Sigmoid colon (tissue), 7 donors: ENCODE results near the gene ZNF277. TPM values are rescaled to one million over a fixed set of nuclear protein-coding genes. Genes with fewer than 3 reads are reported as not detected.

Experiments used
- DNase-seq: peaks from one replicate; pipeline ENCODE4 v3.0.0-alpha.2; 2019
- H3K27ac ChIP-seq, 4 donors: fragments of 200-600 bp; sonication (generic); one replicate each; pipeline ENCODE4 v1.5.1; 2016 to 2019; ENCODE audit warnings: mild to moderate bottlenecking in 1 of 4
- H3K27me3 ChIP-seq, 3 donors: fragments of 200-600 bp; sonication (generic); one replicate each; pipeline ENCODE4 v1.5.1; 2019; ENCODE audit warnings: mild to moderate bottlenecking in 1 of 3
- H3K36me3 ChIP-seq, 4 donors: fragments of 200-600 bp; sonication (generic); one replicate each; pipeline ENCODE4 v1.5.1; 2016 to 2019
- H3K4me1 ChIP-seq, 4 donors: fragments of 200-600 bp; sonication (generic); one replicate each; pipeline ENCODE4 v1.5.1; 2017 to 2019
- H3K4me3 ChIP-seq, 4 donors: fragments of 200-600 bp; sonication (generic); one replicate each; pipeline ENCODE4 v1.5.1; 2017 to 2019; ENCODE audit warnings: mild to moderate bottlenecking in 2 of 4, moderate library complexity in 1 of 4
- H3K9me3 ChIP-seq, 4 donors: fragments of 200-600 bp in 3 of 4; sonication (generic) in 3 of 4; one replicate each; pipeline versions ENCODE4 v1.5.1 to v1.6.1; 2013 to 2019
- CTCF ChIP-seq, 4 experiments: fragments of 450-650 bp in 3 of 4; fragments of 200-600 bp in 1 of 4; IDR thresholded peaks; one replicate each; pipeline ENCODE4 v1.5.1; 2016 to 2019; ENCODE audit warnings: antibody characterized with exemption in 4 of 4, mild to moderate bottlenecking in 3 of 4, moderate library complexity in 2 of 4
- EP300 ChIP-seq, 4 donors: sonication (generic); formaldehyde crosslinking; IDR thresholded peaks; one replicate each; pipeline ENCODE4 v1.6.1; 2017; ENCODE audit warnings: antibody characterized with exemption in 4 of 4
- POLR2A ChIP-seq, 2 donors: fragments of 450-650 bp; IDR thresholded peaks; one replicate each; pipeline ENCODE4 v1.6.1; 2016; ENCODE audit warnings: antibody characterized with exemption in 2 of 2, mild to moderate bottlenecking in 2 of 2, moderate library complexity in 2 of 2
- POLR2AphosphoS5 ChIP-seq, 4 donors: sonication (generic); formaldehyde crosslinking; IDR thresholded peaks; one replicate each; pipeline ENCODE4 v1.6.1; 2017; ENCODE audit warnings: antibody characterized with exemption in 4 of 4
- WGBS, 2 donors: extraction: QIAGEN DNeasy Blood & Tissue Kit; methylation state at CpG; one replicate each; pipeline ENCODE4 v1.1.7; 2013; 5-methylcytosine and 5-hydroxymethylcytosine counted together
- intact Hi-C: fragments of 100-400 bp; cut with DNase I; formaldehyde crosslinking; loops from one replicate; pipeline ENCODE4 v1.15.1; 2023
- polyA plus RNA-seq, 3 donors: library from polyadenylated mRNA; stranded (reverse); fragments of 200-250 nt; gene quantifications; one replicate each; pipeline ENCODE4 v1.2.3, GENCODE V29; 2013
- total RNA-seq, 4 donors: library from RNA; depleted of rRNA; stranded (reverse); fragments of >200 nt; gene quantifications; one replicate each; pipeline ENCODE4 v1.1.0, GENCODE V29; 2016
- donor health status: healthy with polysubstance abuse.
- donor health status: Bipolar disorder and iron deficiency.
- donor health status: healthy.

ZNF277 gene
- total and polyA plus RNA-seq, 7 donors = 15.8 to 49.3 (median 39.0) TPM

- H3K9me3 ChIP-seq = no peaks in the 10 kb centered on the region
- peak overlapping the region in 2 of 4 donors; percentile 17 to 32 for H3K27ac ChIP-seq
- intact Hi-C loops = no loop called here
- H3K4me1 ChIP-seq = peaks cover 0 to 31% (median 24%) of the 10 kb centered on the region in 4 donors
- no peak for TF ChIP-seq EP300 (IDR thresholded peaks at IDR 0.05)
- TF ChIP-seq POLR2A (IDR thresholded peaks at IDR 0.05) = no peak
- TF ChIP-seq CTCF (IDR thresholded peaks at IDR 0.05) = no peak
- no peak for TF ChIP-seq POLR2AphosphoS5 (IDR thresholded peaks at IDR 0.05)
- WGBS, 2 donors = 85 to 93% methylated on average over 3 of the region's 3 CpGs
- no peaks in the 10 kb centered on the region for H3K27me3 ChIP-seq
- H3K4me3 ChIP-seq = no peak overlapping the region
- no peak for DNase-seq
- no peaks in the 10 kb centered on the region for H3K36me3 ChIP-seq
These were observed 45.0 kb upstream of the ZNF277 start for GRCh38 chr7:112161253-112162141.

- Histone ChIP-seq H3K4me3 (no peak overlapping the region), H3K4me1 (peaks cover 0 to 31% (median 24%) of the 10 kb centered on the region in 4 donors), H3K27ac (peak overlapping the region in 3 of 4 donors; percentile 7 to 43 (median 15)), H3K36me3 (no peaks in the 10 kb centered on the region), H3K9me3 (no peaks in the 10 kb centered on the region), H3K27me3 (no peaks in the 10 kb centered on the region)
- WGBS, 2 donors = 43 to 58% methylated on average over 2 of the region's 2 CpGs
- intact Hi-C loops = no loop called here
- peak; percentile 72 for DNase-seq
- TF ChIP-seq POLR2A (IDR thresholded peaks at IDR 0.05) (no peak), CTCF (IDR thresholded peaks at IDR 0.05) (no peak), EP300 (IDR thresholded peaks at IDR 0.05) (no peak), POLR2AphosphoS5 (IDR thresholded peaks at IDR 0.05) (peak in 1 of 4 donors; percentile 26)
These were observed 44.2 kb upstream of the ZNF277 start for GRCh38 chr7:112162142-112162766.

- 62 to 76% methylated on average over 6 of the region's 6 CpGs for WGBS, 2 donors
- intact Hi-C loops = no loop called here
- Histone ChIP-seq H3K27me3 (no peaks in the 10 kb centered on the region), H3K4me3 (no peak overlapping the region), H3K4me1 (peaks cover 0 to 31% (median 24%) of the 10 kb centered on the region in 4 donors), H3K36me3 (no peaks in the 10 kb centered on the region), H3K9me3 (no peaks in the 10 kb centered on the region), H3K27ac (peak overlapping the region in 3 of 4 donors; percentile 7 to 43 (median 15))
- no peak for DNase-seq
- TF ChIP-seq EP300 (IDR thresholded peaks at IDR 0.05) = no peak
- TF ChIP-seq POLR2AphosphoS5 (IDR thresholded peaks at IDR 0.05) = no peak
- no peak for TF ChIP-seq CTCF (IDR thresholded peaks at IDR 0.05)
- no peak for TF ChIP-seq POLR2A (IDR thresholded peaks at IDR 0.05)
These were observed 43.5 kb upstream of the ZNF277 start for GRCh38 chr7:112162784-112163506.

- no peaks in the 10 kb centered on the region for H3K36me3 ChIP-seq
- no peaks in the 10 kb centered on the region for H3K9me3 ChIP-seq
- no peaks in the 10 kb centered on the region for H3K27me3 ChIP-seq
- no peak overlapping the region for H3K4me3 ChIP-seq
- WGBS, 2 donors = 88 to 93% methylated on average over 3 of the region's 3 CpGs
- H3K4me1 ChIP-seq = peaks cover 0 to 7% (median 2%) of the 10 kb centered on the region in 4 donors
- intact Hi-C loops = no loop called here
- DNase-seq = no peak
- no peak for TF ChIP-seq EP300 (IDR thresholded peaks at IDR 0.05)
- TF ChIP-seq POLR2A (IDR thresholded peaks at IDR 0.05) = no peak
- TF ChIP-seq CTCF (IDR thresholded peaks at IDR 0.05) = no peak
- no peak for TF ChIP-seq POLR2AphosphoS5 (IDR thresholded peaks at IDR 0.05)
- no peak overlapping the region for H3K27ac ChIP-seq
These were observed 39.3 kb upstream of the ZNF277 start for GRCh38 chr7:112167147-112167546.
